NOMO-1 (cell line): ENCODE results near the gene PGAM2.

Source experiments
- DNase-seq, 2 experiments: peaks; one replicate each; lab custom pipeline; 2025; ENCODE audit not compliant: unreplicated experiment in 2 of 2; lab: John Stamatoyannopoulos, UW

Gene PGAM2

DNA sequence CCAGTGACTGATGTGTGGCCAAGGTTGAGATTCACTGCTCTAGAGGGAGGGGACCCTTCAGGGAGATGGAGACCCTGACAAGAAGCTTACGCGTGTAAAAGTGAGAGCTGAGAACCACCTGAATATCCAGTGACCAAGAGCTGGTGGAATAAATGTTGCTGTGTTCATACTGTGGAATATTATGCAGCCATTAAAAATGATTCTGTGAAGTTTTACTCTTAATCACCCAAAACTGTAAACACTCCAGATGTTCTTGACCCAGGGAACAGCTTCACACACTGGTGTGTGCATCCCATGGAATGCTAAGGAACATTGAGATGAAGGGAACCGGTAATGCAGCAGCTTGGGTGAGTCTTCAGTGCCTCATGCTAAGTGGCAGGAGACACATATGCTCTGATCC, 21.3 kb upstream of the PGAM2 start:
- DNase-seq, result no peak

DNA sequence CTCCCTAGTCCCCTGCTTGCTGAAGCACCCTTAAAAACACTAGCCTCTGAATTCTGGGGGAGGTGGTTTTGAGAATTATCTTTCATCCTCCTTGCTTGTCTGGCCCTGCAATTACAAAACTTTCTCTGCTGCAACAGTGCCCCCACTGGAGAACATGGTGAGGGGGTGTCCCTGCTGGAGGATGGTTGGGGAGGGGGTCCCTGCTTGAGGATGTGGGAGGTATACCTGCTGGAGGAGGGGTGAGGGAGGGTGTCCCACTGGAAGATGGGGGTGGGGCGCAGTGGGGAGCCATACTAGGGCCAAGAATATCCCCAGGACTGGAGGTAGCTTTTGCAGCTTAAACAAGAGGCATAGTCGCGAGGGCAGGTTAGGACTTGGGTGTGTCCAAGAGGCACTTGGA, 20.2 kb upstream of the PGAM2 start:
- DNase-seq, result no peak

DNA sequence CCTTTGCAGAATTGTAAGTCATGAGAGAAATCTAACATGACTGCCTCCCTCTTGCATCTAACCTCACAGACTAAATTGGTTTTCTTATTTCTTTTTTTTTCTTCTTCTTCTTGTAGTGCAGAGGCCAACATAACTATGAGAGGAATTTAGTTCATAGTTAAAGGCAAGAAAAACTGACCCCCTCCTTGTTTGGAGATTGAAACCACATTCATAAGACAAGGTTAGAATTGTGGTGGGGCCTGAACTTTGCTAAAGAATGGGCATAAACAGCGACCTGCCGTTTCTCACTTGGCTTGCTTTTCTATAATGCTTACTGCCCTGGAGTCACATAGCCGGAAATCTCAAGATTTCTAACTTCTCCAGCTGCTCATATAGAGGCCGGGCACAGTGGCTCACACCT, 19.3 kb upstream of the PGAM2 start:
- DNase-seq, result no peak

DNA sequence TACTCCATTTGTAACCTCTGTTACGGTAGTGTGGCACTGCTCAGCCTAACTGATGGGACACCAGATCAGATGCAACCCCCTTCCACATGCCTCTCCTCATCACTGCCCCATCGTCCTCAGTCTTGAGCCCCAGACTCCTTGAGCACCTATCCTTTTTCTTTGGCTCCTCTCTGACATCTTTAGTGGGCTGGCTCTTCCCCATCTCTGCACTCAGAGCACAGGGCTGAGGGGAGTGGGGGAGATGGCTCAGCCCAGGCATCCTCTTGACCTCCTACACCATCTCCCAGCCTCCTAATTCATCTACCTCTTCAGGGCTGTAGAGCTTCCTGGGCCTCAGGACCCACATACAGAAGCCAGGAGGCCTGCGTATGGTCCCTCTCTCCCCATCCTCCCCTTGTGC, 18.4 kb upstream of the PGAM2 start:
- no peak for DNase-seq

DNA sequence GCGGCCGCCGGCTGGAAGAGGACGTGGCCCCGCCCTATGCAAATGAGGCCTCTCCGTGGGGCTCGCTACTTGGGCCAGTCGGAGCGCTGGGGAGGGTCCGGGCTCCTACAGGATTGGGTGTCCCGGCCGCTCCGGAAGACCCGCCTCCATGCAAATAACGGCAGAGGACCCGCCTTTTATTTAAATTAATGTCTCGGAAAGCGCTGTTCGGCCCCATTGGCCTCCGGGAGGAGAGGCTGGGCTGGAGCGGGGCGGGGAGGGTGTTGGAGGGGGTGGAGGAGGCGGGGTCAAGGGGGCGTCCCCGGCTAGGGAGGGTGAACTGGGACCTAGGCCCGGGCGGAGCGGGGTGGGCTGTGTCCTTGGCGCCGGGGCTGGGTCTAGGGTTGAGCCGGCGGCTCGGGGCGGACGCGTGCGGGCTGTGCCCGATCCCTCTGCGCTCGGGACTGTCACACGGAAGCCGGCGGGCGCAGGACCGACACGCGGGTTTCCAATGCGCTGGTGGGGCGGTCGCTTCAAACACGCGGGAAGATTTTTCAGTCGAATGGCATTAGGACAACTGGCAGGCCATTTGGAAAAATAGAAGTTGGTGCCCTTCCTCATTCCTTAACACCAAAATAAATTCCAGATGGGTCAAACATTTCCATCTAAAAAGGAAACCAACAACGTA, 17.3 kb upstream of the PGAM2 start:
- peak; percentile 97 to 99 for DNase-seq

DNA sequence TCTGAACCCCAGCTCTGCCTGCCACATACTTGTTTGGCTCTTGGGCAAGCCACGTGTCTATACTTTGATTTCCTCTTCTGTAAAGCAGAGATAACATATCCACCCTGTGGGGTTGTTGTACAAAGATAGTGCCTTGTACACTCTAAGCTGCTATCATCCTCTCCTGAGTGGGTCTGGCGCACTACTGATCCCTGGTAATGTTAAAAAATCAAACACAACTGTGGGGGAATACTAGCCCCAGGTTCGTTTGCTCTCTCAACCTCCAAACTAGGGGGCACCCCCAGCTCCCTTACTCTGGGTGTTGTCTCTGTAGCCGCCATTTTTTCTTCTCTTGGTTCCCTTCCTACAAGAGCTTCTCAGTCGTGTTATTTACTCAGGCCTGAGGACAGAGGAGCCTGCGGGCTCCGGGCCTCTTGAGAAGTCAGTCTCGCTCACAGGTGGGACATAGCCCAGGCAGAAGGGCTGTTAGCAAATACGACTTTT, 15.9 kb upstream of the PGAM2 start:
- DNase-seq, result peak in 1 of 2 experiments; percentile 33

DNA sequence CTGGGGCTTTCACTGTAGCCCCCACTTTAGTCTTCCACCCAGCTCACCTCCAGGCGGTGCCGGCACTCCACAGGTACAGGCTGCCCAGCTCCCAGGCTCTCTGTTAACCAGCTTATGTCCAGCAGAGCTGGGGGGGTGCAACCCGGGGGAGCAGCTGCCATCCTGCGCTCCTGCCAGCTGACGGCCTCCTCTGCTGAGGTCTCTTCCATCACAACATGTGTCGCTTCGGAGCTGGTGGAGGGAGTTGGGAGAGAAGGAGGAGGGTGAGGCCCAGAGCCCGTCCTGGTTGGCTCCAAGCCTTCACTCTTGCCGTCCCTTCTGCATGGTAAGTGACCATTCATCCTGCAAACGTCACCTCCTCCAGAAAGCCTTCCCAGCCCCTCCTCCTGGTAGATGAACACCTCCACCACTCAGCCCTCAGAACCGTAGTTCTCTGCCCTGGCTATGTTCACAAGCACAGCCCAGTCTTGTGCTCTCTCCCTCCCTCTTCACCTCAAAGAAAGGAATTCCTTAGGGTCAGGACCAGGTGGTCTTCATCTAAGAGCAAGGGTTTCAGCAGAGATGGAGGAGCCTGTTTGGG, 15.4 kb upstream of the PGAM2 start:
- DNase-seq, result no peak

DNA sequence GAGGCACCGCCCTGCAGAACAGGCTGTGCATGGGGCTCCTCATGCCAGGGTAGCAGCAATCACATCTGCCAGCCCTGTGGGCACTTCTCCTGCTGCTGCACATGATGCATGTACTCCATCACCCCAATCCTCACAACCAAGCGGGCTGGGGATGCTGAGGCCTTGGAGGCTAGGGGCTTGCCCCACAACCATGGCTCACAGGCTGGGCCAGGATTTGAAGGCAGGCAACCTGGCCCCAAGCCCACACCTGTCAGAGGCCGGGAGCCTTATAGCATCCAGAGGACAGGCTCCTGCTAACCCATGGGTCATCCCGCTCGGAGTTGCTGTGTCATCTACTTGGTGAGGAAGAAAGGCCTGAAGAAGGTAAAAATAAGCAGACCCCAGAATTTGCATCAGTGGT, 14.8 kb upstream of the PGAM2 start:
- no peak for DNase-seq

DNA sequence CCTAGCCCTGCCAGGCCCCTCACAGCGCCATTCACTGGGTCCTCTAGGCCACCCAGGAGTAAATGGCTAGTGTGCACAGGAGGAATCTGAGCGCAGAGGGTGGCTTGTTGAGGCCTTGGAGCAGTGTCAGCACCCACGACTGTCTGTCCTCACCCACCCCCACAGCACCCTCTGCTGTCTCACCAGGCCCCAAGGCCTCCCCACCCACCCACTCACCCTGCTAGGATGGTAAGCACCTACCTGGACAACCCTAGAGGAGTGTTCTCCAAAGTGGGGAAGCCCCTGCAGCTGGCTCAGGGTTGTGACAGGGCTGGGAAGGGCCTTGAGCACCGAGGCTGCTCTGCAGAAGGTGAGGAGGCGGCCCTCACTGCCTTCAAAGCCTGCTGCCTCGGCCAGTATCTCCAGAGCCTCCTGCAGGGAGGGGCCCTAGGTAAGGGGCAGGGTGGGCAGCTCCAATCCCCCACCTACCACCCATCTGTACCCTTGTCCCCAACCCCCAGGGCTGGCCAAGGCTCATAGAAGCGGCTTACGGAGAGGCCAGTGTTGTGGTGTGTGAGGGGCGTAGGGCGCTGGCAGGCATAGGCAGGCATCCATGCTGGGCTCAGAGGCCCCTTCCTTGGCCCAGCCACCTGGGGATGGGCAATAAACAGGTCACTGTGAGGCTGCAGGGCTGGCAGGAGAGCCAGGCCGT, 14.1 kb upstream of the PGAM2 start:
- DNase-seq, result no peak

DNA sequence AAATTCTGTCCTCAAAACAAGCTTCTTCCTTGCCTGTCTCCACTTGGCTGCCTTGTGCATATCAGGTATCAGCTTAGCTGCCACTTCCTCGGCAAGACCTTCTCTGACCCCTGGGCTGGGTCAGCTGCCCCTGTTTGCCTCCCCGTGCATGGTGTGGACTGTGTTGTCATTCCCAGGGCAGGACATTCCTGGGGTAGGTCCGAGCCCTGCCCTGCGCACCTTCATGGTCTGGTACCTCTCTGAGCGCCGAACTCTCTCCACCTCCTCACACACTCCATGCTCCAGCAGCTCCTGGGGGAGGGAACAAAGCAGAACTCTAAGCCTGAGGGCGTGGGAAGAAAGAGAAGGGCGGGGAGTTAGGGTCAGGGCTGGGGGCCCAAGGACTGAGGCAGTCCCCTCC, 13.2 kb upstream of the PGAM2 start:
- DNase-seq, result no peak

DNA sequence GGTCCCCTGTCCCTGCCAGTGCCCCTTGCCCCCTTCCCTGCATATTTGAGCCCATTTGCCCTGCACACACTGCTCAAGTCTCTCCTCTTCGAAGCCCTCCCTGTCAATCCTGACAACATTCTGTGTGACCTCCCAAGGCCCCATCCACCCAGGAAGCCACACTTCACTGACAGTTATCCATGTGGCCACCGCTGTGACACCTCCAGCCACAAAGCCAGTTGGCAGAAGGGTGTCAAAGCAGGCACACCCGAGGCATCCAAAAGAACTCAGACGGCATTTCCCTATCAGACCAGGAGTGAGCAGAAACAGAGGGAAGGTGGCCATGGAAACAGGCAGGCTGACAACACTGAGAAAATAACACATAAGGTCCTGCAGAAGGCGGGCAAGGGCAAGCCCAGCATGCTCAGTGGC, 12.3 kb upstream of the PGAM2 start:
- DNase-seq, result no peak

DNA sequence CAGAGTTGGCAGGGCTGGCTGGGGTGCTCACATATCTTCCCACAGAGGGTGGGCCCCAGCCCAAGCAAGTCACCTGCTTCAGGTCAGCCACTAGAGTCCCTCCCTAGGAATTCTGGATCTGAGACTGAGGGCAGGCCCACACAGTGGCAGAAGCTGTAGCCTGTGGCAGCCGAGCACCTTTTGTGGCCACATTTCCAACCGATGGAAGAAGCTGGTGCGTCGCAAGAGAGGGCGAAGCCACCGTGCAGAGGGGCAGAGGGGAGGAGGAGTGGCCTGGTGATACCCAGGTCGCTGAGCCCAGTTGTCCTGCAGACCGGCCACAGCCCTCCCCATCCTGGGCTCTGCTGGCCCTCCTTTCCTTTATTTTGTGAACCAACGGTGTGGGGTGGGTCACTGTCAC, 11.7 kb upstream of the PGAM2 start:
- no peak for DNase-seq

DNA sequence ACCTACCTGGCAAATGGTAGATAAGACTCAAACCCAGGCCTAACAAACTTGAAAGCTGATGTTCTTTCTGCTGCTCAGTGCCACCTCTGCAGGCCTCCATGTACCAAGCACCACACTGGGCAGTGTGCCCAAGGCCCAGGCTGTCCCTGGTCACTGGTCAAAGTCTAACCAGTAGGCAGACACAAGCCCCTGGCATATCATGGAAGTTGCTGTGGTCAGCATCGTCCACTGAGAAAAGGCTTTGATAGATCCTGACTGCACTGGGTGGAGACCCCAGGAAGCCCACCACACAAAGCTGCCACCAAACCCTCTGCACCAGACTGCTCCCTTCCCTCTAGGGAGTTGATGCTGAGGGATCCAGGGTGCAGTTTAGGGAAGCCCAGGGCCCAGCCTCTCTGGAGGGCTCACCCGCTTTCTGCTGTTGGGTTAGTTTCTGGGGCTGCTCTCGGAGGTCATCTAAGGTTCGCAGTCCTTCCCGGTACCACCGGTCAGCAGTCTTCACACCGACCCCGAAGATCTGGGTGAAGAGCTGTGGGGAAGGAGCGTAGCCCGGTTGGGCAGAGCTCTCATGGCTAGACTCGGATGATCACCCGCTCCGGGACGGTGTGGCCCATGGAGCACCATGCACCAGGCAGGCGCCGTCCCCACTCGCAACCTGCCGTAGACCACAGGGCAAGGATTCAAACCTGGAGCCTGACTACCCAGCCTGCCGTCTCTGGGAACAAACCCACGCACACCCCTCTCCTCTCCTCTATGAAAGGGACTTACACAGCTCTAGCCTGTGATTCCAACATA, 10.9 kb upstream of the PGAM2 start:
- DNase-seq, result no peak

DNA sequence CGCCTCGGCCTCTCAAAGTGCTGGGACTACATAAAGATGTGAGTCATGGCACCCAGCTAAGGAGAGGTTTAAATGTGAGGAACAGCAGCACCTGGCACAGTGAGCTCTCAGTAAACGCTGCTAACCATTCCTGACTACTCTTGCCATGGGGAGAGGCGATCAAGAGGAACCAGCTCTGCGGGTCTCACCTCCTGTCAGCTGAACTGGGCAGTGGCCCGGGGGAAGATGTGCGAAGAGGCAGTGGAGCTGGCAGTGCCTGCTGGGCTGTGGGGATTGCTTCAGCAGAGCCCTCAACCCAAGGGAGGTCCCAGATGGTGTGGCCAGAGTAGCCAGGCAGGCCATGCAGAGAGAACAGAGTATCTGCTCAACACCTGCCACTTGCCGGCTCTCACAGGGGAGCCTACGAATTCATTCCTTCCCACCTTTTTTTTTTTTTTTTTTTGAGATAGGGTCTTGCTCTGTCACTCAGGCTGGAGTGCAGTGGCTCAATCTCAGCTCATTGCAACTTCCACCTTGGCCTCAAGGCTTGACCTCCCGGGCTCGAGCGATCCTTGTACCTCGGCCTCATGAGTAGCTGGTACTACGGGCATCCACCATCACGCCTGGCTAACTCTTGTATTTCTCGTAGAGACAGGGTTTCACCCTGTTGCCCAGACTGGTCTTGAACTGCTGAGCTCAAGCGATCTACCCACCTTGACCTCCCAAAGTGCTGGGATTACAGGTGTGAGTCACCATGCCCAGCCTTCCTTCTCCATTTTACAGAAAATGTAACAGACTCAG, 10.1 kb upstream of the PGAM2 start:
- no peak for DNase-seq

DNA sequence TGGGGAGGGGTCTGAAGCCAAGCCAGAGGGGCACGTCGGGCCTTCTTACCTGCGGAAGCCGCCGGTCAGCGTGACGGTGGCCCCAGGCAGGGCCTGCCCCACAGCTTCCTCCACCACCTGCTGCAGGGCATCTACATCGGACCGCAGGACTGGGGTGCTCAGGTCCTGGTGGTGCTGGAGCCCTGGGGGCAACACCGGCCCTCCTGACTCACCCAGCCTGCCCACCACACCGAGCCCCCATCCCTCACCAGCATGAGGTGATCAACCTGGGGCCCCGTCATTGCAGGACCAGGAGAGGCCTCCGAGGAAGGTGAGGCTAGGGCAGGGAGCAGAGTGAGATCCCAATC, 9.0 kb upstream of the PGAM2 start:
- no peak for DNase-seq

DNA sequence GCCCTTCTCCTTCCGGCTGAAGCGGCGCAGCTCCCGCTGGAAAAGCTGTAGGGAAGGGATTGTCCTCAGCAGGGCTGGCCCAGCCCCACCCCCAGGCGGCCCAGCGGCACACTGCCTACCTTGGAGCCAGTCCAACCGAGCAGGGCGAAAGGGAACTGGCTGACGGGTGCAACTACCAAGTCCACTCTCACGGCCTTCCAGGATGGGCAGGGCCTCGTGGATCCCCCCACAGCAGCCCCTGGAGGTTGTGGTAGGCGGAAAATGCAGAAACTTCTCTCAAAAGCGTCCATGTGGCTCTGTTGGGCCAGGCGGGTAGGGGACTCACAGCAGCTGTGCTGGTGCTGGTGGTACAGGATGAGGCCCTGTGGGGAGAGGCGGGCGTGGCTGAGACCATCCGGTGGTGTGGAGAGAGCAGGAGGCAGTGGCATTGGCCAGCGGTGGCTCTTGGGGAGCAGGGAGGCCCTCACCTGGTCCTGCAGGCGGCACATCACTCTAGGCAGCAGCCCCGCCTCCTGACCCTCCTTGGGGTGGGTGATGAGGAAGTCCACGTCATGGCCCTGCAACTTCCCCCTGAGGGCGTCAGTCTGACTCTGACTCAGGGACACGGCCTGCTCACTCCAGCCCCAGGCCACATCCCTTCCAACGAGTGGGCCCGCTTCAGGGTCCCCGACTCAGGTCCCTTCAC, 8.4 kb upstream of the PGAM2 start:
- peak; percentile 77 to 82 for DNase-seq

DNA sequence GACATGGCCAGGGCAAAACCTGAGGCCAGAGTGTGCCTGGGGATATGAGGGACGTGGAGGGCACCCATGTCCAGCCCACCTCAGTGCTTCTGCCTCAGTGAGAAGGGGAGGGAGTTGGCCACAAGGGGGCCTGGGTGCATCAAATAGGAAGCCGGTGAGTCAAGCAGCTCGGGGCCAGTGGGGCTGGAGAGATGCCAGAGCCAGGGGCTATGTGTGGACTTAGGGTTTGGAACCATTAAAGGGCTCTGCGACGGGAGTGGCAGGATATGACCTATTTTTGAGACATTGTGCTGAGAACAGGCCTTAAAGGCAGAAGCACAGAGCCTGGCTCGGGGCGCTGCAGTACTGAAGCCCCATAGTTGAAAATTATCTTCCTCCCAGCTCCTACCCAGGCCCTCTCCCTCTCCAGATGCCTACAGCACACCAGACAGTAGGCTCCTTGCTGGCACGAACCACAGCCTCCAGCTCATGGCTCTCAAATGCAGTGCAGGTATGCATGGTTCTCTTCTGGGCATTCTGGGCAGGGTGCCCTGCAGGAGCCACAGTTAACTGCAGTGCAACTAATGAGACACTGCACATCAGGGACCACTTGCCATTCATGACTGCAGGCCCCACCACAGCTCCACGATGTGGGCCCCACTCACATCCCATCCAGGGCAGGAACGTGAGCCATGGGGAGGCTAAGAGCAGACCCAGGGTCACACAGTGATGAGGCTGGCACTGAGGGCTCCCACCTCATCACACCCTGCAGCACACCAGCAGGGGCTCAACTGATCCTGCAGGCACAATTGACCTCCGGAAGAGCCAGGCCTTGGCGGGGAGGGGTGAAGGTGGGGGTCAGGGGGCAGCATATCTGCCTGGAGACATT, 7.2 kb upstream of the PGAM2 start:
- DNase-seq, result no peak

DNA sequence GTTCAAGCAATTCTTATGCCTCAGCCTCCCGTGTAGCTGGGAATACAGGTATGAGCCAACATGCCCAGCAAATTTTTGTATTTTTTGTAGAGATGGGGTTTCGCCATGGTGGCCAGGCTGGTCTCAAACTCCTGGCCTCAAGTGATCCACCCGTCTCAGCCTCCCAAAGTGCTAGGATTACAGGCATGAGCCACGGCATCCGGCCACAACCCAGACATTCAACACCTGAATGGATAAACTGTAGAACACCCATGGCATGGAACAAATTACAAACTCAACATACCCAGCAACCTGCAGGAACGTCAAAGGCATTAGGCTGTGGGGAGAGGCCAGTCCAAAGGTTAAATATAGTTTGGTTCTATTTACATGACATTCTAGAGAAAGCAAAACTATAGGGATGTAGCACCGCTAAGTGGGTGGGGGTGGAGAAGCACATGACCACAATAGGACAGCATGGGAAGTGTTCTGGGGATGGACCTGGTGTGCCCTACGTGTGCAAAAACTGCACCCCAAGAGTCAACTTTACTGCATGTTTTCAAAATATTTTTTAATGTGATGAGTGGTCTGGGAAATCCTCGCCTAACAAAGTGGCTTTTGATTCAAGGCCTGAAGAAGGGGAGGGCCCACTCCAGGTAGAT, 6.5 kb upstream of the PGAM2 start:
- no peak for DNase-seq

DNA sequence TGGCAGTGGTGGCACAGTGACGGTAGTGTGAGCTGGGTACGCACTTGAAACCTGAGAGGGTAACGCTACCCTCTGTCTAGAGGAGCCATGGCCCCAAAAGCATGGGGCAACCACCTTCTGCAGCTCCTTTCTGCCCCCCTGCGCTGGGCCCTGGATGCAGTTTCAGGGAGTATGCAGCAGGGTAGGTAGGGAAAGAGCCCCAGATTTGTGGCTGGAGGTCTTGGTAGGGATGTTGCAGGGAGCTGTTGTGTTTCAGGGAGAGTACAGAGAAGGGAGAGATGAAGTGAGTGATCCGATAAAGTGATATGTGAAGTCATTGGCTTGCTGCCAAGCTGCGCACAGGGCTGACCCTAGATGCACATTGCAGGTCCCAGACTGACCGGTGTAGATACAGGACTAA, 2.7 kb upstream of the PGAM2 start:
- no peak for DNase-seq
